HEK293 (cell line): ENCODE measurements around the gene GPSM1.
A peak's percentile ranks its signal among the peaks of the same experiment; 100 is the strongest.
"Not testable (repeated sequence)": the region's sequence is repeated elsewhere in the genome, so short reads cannot be mapped to it uniquely, and the experiment has no call there.

Source experiments
- CTCF ChIA-PET: fragments of 350-600 bp; formaldehyde crosslinking; extraction: SDS; loops from one replicate; lab custom pipeline; 2021; ENCODE audit warnings: antibody characterized with exemption; lab: Yijun Ruan, JAX
- POLR2A ChIA-PET: fragments of 300-600 bp; formaldehyde crosslinking; extraction: SDS; loops from one replicate; lab custom pipeline; 2020; ENCODE audit warnings: antibody characterized with exemption, inconsistent platforms; lab: Yijun Ruan, JAX
- H3K27ac ChIP-seq: fragments of 200-500 bp; sonication (Bioruptor generic); 2 replicates; pipeline ENCODE4 v1.5.1; 2014; ENCODE audit warnings: low read depth, low read length, control low read depth, inconsistent platforms; ENCODE audit errors: extremely low read depth
- H3K36me3 ChIP-seq, 2 experiments: fragments of 200-500 bp in 1 of 2; sonication (Bioruptor generic) in 1 of 2; 1 replicate in 1 of 2; 2 replicates in 1 of 2; pipeline ENCODE4 v1.5.1; 2014 to 2017; ENCODE audit warnings: inconsistent platforms in 2 of 2, low read length in 2 of 2; ENCODE audit not compliant: control insufficient read depth in 2 of 2, insufficient read depth in 1 of 2
- H3K4me1 ChIP-seq: fragments of 200-500 bp; sonication (Bioruptor generic); 2 replicates; pipeline ENCODE4 v1.5.1; 2014; ENCODE audit warnings: mild to moderate bottlenecking, low read length, inconsistent platforms; ENCODE audit not compliant: control insufficient read depth, insufficient read depth
- H3K4me3 ChIP-seq: 2 replicates; pipeline ENCODE4 v1.5.1; 2011; ENCODE audit warnings: low read depth, mild to moderate bottlenecking, control low read depth, low read length, moderate library complexity
- H3K9me3 ChIP-seq: fragments of 200-500 bp; sonication (Bioruptor generic); 2 replicates; pipeline ENCODE4 v1.5.1; 2014; ENCODE audit warnings: low read depth, low read length, inconsistent platforms; ENCODE audit not compliant: control insufficient read depth, insufficient read depth
- SETDB1 ChIP-seq: IDR thresholded peaks from one replicate; pipeline ENCODE4 v1.6.1; 2017; ENCODE audit warnings: mild to moderate bottlenecking, low read length, moderate library complexity, mixed read lengths; ENCODE audit not compliant: insufficient read length
- YY1 ChIP-seq: fragments of 450-650 bp; formaldehyde crosslinking; IDR thresholded peaks from 2 replicates; pipeline ENCODE4 v1.5.1; 2018; ENCODE audit warnings: missing biosample characterization, missing genetic modification characterization
- ZFP3 ChIP-seq: fragments of 450-650 bp; formaldehyde crosslinking; IDR thresholded peaks from 2 replicates; pipeline ENCODE4 v1.5.1; 2016; ENCODE audit warnings: low read depth, missing biosample characterization, missing genetic modification characterization
- ZNF146 ChIP-seq: fragments of 450-650 bp; formaldehyde crosslinking; IDR thresholded peaks from 2 replicates; pipeline ENCODE4 v1.5.1; 2016; ENCODE audit warnings: missing biosample characterization, missing genetic modification characterization
- ZNF221 ChIP-seq: fragments of 450-650 bp; formaldehyde crosslinking; IDR thresholded peaks from 2 replicates; pipeline ENCODE4 v1.5.1; 2017; ENCODE audit warnings: missing biosample characterization, missing genetic modification characterization, borderline replicate concordance
- ZNF248 ChIP-seq: fragments of 450-650 bp; formaldehyde crosslinking; IDR thresholded peaks from 2 replicates; pipeline ENCODE4 v1.5.1; 2017; ENCODE audit warnings: missing biosample characterization, missing genetic modification characterization
- ZNF280D ChIP-seq: fragments of 450-650 bp; formaldehyde crosslinking; IDR thresholded peaks from 2 replicates; pipeline ENCODE4 v1.5.1; 2016; ENCODE audit warnings: missing biosample characterization, missing genetic modification characterization
- ZNF510 ChIP-seq: fragments of 450-650 bp; formaldehyde crosslinking; IDR thresholded peaks from 2 replicates; pipeline ENCODE4 v1.5.1; 2018; ENCODE audit warnings: mild to moderate bottlenecking, missing genetic modification characterization, missing biosample characterization; ENCODE audit not compliant: insufficient replicate concordance
- ZNF580 ChIP-seq: fragments of 450-650 bp; formaldehyde crosslinking; IDR thresholded peaks from 2 replicates; pipeline ENCODE4 v1.5.1; 2016; ENCODE audit warnings: missing biosample characterization, missing genetic modification characterization
- ZSCAN5A ChIP-seq: fragments of 450-650 bp; formaldehyde crosslinking; IDR thresholded peaks from 2 replicates; pipeline ENCODE4 v1.5.1; 2016; ENCODE audit warnings: missing biosample characterization, missing genetic modification characterization

Gene GPSM1

GRCh38 chr9:136319955-136320354 is 7.4 kb upstream of the GPSM1 start:
- POLR2A ChIA-PET, H3K9me3 ChIP-seq, H3K4me1 ChIP-seq, H3K27ac ChIP-seq, H3K36me3 ChIP-seq, H3K4me3 ChIP-seq: not testable (repeated sequence)
- peak; percentile 98 for TF ChIP-seq ZNF146 (tag by site-specific recombination)
- 0 out of 2 replicates have a peak, but pooled peaks have one; percentile 54 for TF ChIP-seq ZNF580 (tag by site-specific recombination)
- peak; percentile 77; the same call in 1 of the 2 replicates for TF ChIP-seq ZNF280D
- CTCF ChIA-PET: interaction anchor here (0.7 kb wide), 2 partner anchors 42 to 176 kb away, joined by 3 to 5 read pairs; no protein-coding TSS in a partner anchor

- TF ChIP-seq ZSCAN5A (tag by site-specific recombination) (0 out of 2 replicates have a peak, but pooled peaks have one; percentile 10), ZNF580 (tag by site-specific recombination) (peak; percentile 73), SETDB1 (peak; percentile 44), ZNF248 (tag by site-specific recombination) (0 out of 2 replicates have a peak, but pooled peaks have one; percentile 32), ZNF280D (peak; percentile 86)
- H3K36me3 ChIP-seq, H3K27ac ChIP-seq, H3K9me3 ChIP-seq, POLR2A ChIA-PET, H3K4me3 ChIP-seq, H3K4me1 ChIP-seq: not testable (repeated sequence)
- CTCF ChIA-PET: interaction anchor here (0.7 to 1.5 kb wide), 3 partner anchors 9 to 41 kb away, joined by 3 to 5 read pairs (median 5); no protein-coding TSS in a partner anchor
Observed at GRCh38 chr9:136320972-136321371, 6.4 kb upstream of the GPSM1 start.

GRCh38 chr9:136321561-136321960 is 5.8 kb upstream of the GPSM1 start:
- TF ChIP-seq ZNF510 (no peak), YY1 (no peak), ZFP3 (tag by site-specific recombination) (no peak), ZNF221 (tag by site-specific recombination) (no peak)
- Histone ChIP-seq H3K4me3 (no peak overlapping the region), H3K27ac (no peak overlapping the region), H3K36me3 (no peaks in the 10 kb centered on the region), H3K9me3 (no peaks in the 10 kb centered on the region), H3K4me1 (no peaks in the 10 kb centered on the region)
- ChIA-PET POLR2A (interaction anchor here (0.7 kb wide), 1 partner anchor 78 kb away, joined by 9 read pairs; no protein-coding TSS in a partner anchor), CTCF (interaction anchor here (1.0 to 1.5 kb wide), 3 partner anchors 10 to 18 kb away, joined by 3 to 5 read pairs (median 5); no protein-coding TSS in a partner anchor)
